Gastroesophageal sphincter (tissue), 3 donors: ENCODE results near the gene VPS8.

Experiments used
- POLR2A ChIP-seq, 2 donors: fragments of 450-650 bp; IDR thresholded peaks; one replicate each; pipeline ENCODE4 v1.6.1; 2017; ENCODE audit warnings: antibody characterized with exemption in 2 of 2, mild to moderate bottlenecking in 2 of 2, moderate library complexity in 1 of 2
- TF ChIP-seq, protein P1 (sequence below), 4 experiments: fragments of 200-600 bp in 2 of 4; fragments of 450-650 bp in 2 of 4; sonication (generic) in 1 of 4; IDR thresholded peaks; one replicate each; pipeline ENCODE4 v1.5.1; 2017 to 2019; ENCODE audit warnings: antibody characterized with exemption in 4 of 4, mild to moderate bottlenecking in 2 of 4, moderate library complexity in 2 of 4

GRCh38 chr3:184977796-184978195 is 165.8 kb downstream of the VPS8 start:
- TF ChIP-seq, protein P1, sequence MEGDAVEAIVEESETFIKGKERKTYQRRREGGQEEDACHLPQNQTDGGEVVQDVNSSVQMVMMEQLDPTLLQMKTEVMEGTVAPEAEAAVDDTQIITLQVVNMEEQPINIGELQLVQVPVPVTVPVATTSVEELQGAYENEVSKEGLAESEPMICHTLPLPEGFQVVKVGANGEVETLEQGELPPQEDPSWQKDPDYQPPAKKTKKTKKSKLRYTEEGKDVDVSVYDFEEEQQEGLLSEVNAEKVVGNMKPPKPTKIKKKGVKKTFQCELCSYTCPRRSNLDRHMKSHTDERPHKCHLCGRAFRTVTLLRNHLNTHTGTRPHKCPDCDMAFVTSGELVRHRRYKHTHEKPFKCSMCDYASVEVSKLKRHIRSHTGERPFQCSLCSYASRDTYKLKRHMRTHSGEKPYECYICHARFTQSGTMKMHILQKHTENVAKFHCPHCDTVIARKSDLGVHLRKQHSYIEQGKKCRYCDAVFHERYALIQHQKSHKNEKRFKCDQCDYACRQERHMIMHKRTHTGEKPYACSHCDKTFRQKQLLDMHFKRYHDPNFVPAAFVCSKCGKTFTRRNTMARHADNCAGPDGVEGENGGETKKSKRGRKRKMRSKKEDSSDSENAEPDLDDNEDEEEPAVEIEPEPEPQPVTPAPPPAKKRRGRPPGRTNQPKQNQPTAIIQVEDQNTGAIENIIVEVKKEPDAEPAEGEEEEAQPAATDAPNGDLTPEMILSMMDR (IDR thresholded peaks at IDR 0.05) = no peak
- no peak for TF ChIP-seq POLR2A (IDR thresholded peaks at IDR 0.05)
